ENCODE results near the gene MLNR. TPM values are rescaled to one million over a fixed set of nuclear protein-coding genes. Genes with fewer than 3 reads are reported as not detected.

MLNR gene
- total RNA-seq, 1 experiment from 2014 or later: not detected

- no peaks in the 10 kb centered on the region for H3K27me3 Mint-ChIP-seq (ENCODE audit: insufficient read depth, unreplicated experiment)
- H3K27ac Mint-ChIP-seq (ENCODE audit: unreplicated experiment): no peak overlapping the region
- DNase-seq: no peak
- CTCF ChIA-PET: no interaction called here
- H3K4me1 Mint-ChIP-seq (ENCODE audit: low read depth, unreplicated experiment): no peaks in the 10 kb centered on the region
- no peaks in the 10 kb centered on the region for H3K36me3 Mint-ChIP-seq (ENCODE audit: insufficient read depth, unreplicated experiment)
- POLR2A ChIA-PET: no interaction called here
- no peaks in the 10 kb centered on the region for H3K27me3 ChIP-seq (replicated peaks; ENCODE audit: control insufficient read depth, insufficient read depth, low read length)
- no peaks in the 10 kb centered on the region for H3K4me1 ChIP-seq
- TF ChIP-seq CTCF (IDR thresholded peaks at IDR 0.05; ENCODE audit: insufficient read depth in 1 of 2, low read depth in 1 of 2, low read length in 1 of 2, severe bottlenecking in 1 of 2, unreplicated experiment in 1 of 2): no peak
- no peak overlapping the region for H3K4me3 Mint-ChIP-seq (ENCODE audit: unreplicated experiment)
- H3K9me3 Mint-ChIP-seq (ENCODE audit: unreplicated experiment): no peaks in the 10 kb centered on the region
- H3K36me3 ChIP-seq (ENCODE audit: control insufficient read depth, insufficient read depth, low read length): 0 out of 2 replicates have a peak, but pooled peaks cover 1% of the 10 kb centered on the region
- BruUV-seq (replicated peaks): no TSS peak
- no peaks in the 10 kb centered on the region for H3K9me3 ChIP-seq
- intact Hi-C loops (cut with micrococcal nuclease; ENCODE audit: unreplicated experiment): no loop called here
- no peak overlapping the region for H3K4me3 ChIP-seq (ENCODE audit: low read depth, low read length)
Observed at GRCh38 chr13:49210114-49210513, 10.0 kb upstream of the MLNR start.

- DNase-seq: no peak
- H3K36me3 Mint-ChIP-seq (ENCODE audit: insufficient read depth, unreplicated experiment): no peaks in the 10 kb centered on the region
- ChIA-PET POLR2A (no interaction called here), CTCF (no interaction called here)
- no peak for TF ChIP-seq CTCF (IDR thresholded peaks at IDR 0.05; ENCODE audit: insufficient read depth in 1 of 2, low read depth in 1 of 2, low read length in 1 of 2, severe bottlenecking in 1 of 2, unreplicated experiment in 1 of 2)
- H3K9me3 ChIP-seq: no peaks in the 10 kb centered on the region
- intact Hi-C loops (cut with micrococcal nuclease; ENCODE audit: unreplicated experiment): no loop called here
- no peaks in the 10 kb centered on the region for H3K27me3 ChIP-seq (replicated peaks; ENCODE audit: control insufficient read depth, insufficient read depth, low read length)
- H3K4me3 ChIP-seq (ENCODE audit: low read depth, low read length): no peak overlapping the region
- no peak overlapping the region for H3K27ac Mint-ChIP-seq (ENCODE audit: unreplicated experiment)
- H3K4me3 Mint-ChIP-seq (ENCODE audit: unreplicated experiment): no peak overlapping the region
- no TSS peak for BruUV-seq (replicated peaks)
- H3K36me3 ChIP-seq (ENCODE audit: control insufficient read depth, insufficient read depth, low read length): 0 out of 2 replicates have a peak, but pooled peaks cover 1% of the 10 kb centered on the region
- H3K4me1 ChIP-seq: no peaks in the 10 kb centered on the region
- H3K27me3 Mint-ChIP-seq (ENCODE audit: insufficient read depth, unreplicated experiment): no peaks in the 10 kb centered on the region
- no peaks in the 10 kb centered on the region for H3K9me3 Mint-ChIP-seq (ENCODE audit: unreplicated experiment)
- H3K4me1 Mint-ChIP-seq (ENCODE audit: low read depth, unreplicated experiment): no peaks in the 10 kb centered on the region
Observed at GRCh38 chr13:49210669-49211068, 9.5 kb upstream of the MLNR start.

GRCh38 chr13:49213539-49213938 lies 6.6 kb upstream of the MLNR start:
- Mint-ChIP-seq H3K4me1 (ENCODE audit: low read depth, unreplicated experiment) (peaks cover 10% of the 10 kb centered on the region), H3K36me3 (ENCODE audit: insufficient read depth, unreplicated experiment) (no peaks in the 10 kb centered on the region), H3K27me3 (ENCODE audit: insufficient read depth, unreplicated experiment) (peaks cover 9% of the 10 kb centered on the region), H3K27ac (ENCODE audit: unreplicated experiment) (no peak overlapping the region), H3K4me3 (ENCODE audit: unreplicated experiment) (no peak overlapping the region), H3K9me3 (ENCODE audit: unreplicated experiment) (no peaks in the 10 kb centered on the region)
- H3K36me3 ChIP-seq (ENCODE audit: control insufficient read depth, insufficient read depth, low read length): no peaks in the 10 kb centered on the region
- BruUV-seq (replicated peaks): no TSS peak
- DNase-seq: no peak
- intact Hi-C loops (cut with micrococcal nuclease; ENCODE audit: unreplicated experiment): no loop called here
- ChIA-PET POLR2A (no interaction called here), CTCF (no interaction called here)
- no peaks in the 10 kb centered on the region for H3K4me1 ChIP-seq
- H3K9me3 ChIP-seq: no peaks in the 10 kb centered on the region
- TF ChIP-seq CTCF (IDR thresholded peaks at IDR 0.05; ENCODE audit: insufficient read depth in 1 of 2, low read depth in 1 of 2, low read length in 1 of 2, severe bottlenecking in 1 of 2, unreplicated experiment in 1 of 2): no peak
- H3K27me3 ChIP-seq (replicated peaks; ENCODE audit: control insufficient read depth, insufficient read depth, low read length): no peaks in the 10 kb centered on the region
- no peak overlapping the region for H3K4me3 ChIP-seq (ENCODE audit: low read depth, low read length)
